D721Med (cell line): ENCODE data around the gene SLC44A3.

Source experiments
- DNase-seq: peaks from one replicate; pipeline ENCODE4 v3.0.0; 2011; ENCODE audit warnings: low spot score; ENCODE audit not compliant: insufficient read length
- FAIRE-seq: peaks from 2 replicates; lab custom pipeline; 2011; peaks lifted over from hg19 to GRCh38; lab: Jason Lieb, UNC
- TF ChIP-seq, protein P1 (sequence below): IDR thresholded peaks from 2 replicates; pipeline ENCODE4 v1.5.1; 2012; ENCODE audit warnings: mild to moderate bottlenecking, control low read depth; ENCODE audit not compliant: insufficient read depth; ENCODE audit errors: missing control alignments

The SLC44A3 gene

DNA sequence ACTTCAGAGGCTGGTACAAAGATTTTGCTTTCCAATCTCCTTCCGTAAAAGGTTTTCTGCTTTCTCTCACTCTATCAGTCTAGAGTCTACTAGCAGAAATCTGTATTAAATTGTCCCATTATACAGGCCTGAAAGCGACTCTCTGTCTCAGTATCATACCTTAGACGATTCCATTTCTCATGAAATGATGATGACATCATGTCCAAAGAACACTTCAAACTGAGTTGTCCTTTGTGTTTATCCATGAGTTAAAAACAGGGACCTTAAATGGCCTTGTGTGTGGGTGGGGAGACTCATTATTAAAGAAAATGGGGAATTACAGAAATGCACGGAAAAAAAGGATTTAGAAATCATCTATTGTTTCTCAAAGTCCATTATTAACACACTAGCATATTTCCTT, 21.0 kb upstream of the SLC44A3 start:
- DNase-seq: no peak
- FAIRE-seq: no peak
- TF ChIP-seq, protein P1, sequence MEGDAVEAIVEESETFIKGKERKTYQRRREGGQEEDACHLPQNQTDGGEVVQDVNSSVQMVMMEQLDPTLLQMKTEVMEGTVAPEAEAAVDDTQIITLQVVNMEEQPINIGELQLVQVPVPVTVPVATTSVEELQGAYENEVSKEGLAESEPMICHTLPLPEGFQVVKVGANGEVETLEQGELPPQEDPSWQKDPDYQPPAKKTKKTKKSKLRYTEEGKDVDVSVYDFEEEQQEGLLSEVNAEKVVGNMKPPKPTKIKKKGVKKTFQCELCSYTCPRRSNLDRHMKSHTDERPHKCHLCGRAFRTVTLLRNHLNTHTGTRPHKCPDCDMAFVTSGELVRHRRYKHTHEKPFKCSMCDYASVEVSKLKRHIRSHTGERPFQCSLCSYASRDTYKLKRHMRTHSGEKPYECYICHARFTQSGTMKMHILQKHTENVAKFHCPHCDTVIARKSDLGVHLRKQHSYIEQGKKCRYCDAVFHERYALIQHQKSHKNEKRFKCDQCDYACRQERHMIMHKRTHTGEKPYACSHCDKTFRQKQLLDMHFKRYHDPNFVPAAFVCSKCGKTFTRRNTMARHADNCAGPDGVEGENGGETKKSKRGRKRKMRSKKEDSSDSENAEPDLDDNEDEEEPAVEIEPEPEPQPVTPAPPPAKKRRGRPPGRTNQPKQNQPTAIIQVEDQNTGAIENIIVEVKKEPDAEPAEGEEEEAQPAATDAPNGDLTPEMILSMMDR: no peak

DNA sequence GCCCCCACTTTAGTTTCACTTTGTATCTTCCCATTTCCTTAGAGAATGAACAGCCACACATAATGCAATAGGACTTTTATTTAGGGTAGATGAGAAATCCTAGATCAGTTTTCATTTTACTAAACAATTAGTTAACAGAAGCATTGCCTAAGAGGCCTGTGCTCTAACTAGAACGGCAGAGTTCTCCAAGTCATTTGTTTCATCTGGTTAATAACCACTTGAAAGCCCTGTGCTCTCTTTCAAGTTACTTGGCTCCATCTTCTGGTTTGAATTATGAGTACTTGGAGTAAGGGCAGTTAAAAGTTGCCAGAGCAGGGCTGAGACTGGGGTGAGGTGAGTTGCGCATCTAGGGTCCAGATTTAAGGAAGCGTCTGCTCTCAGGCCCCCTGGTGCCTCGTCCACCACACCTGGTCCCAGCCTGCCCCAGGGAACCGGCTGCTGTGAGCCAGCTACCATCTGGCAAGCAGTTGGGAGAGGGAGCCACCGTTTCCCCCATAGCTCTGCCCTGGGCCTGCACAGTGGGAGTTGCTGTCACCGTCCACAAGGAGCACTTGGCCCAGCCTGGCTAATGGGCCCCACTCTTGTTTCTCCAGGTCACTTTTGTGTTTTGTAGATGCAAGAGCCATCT, 18.1 kb upstream of the SLC44A3 start:
- TF ChIP-seq, protein P1: peak; percentile 30
- no peak for FAIRE-seq
- DNase-seq: no peak

DNA sequence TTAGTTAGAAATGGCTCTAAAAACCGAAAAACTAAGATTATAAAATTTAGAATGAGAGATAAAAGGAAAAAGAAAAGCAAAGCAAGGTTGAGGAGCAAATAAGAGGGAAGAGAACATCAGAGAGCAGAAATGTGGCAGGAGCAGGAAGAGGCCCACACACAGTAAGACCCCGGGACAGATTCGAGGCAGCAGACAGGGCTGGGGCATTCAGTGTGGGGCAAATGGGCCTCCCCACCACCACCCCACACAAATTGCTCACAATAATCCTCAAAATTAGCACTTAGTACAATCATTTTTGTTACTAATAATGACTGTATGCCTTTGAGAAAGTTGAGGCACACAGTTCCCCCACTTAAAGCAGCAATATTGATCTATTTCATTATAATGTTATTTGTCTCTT, 17.1 kb upstream of the SLC44A3 start:
- no peak for DNase-seq
- FAIRE-seq: no peak
- TF ChIP-seq, protein P1: no peak

DNA sequence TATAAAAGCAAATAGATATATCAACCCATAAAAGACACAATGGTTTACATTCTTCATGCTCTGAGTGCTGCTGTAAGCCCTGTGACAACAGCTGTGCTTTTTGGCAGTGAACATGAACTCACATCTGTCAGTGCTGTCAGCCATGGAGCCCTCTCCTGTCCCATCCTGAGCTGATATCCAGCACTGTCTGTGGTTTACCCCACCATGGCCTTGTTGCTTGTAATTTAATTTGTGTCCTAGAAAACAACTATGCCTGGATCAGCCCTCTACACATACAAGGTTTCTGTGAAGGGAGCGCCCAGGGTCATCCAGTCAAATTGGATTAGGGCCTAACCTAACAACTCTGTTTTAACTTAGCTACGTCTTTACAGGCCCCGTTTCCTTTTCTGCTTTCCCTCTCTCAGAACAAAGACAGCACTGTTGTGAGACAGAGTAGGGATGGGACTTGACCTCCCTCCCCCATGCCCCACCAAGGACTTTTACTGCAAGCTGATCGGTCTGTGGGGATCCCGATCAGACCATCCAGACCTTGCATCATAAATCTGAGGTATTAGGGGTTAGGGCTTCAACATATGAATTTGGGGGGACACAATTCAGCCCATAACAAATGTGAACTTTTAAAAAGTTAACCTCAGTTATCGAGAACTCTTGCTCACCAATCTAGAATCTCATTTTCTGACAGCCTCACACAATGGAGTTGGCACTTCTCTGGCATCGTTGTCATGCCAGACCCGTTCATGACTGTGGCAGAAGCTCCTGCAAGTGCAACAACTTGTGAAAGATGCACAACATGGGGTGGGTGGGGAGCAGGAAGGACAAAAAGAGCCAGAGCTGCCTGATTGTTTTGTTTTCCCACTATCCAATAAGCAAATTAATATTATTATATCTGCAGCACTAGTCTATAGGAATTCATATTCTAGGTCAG, 16.4 kb upstream of the SLC44A3 start:
- DNase-seq: no peak
- FAIRE-seq: no peak
- TF ChIP-seq, protein P1: no peak

DNA sequence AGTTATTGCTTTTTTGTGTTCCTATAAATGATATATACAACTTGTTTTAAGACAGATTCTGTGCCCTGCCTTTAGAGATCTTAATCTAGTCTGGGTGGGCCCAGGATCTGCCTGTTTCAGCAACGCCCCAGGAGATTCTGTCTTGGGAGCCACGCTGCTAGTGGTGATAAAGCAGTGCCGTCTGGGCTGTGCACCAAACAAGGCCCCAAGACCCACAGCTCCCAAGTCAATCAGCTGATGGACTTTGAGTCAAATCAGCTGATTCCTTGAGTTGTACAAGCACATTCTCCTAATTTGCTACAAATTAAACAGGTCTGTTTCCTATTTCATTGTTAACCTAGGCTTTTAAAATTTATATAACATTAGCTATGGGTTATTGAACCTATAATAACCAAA, 15.7 kb upstream of the SLC44A3 start:
- FAIRE-seq: no peak
- TF ChIP-seq, protein P1: no peak
- DNase-seq: no peak

DNA sequence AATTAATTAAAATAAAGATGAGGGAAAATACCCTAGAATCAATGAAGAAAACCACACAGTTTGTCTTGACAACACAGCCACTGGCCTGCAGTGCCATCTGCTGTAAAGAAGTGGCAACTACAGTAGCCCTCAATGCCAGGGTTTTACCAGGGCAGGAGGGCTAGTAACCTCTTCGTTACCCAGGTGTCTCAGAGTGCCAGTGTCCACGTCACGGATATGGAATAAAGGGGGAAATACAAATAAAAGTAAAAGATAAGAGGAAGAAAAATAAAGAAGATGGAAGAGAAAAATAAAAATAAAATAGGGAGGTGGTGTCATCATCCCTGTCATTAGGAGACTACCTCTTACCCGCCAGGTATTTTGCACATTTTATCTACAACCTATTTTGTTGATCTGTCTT, 14.2 kb upstream of the SLC44A3 start:
- TF ChIP-seq, protein P1: peak; percentile 97
- no peak for DNase-seq
- FAIRE-seq: no peak

DNA sequence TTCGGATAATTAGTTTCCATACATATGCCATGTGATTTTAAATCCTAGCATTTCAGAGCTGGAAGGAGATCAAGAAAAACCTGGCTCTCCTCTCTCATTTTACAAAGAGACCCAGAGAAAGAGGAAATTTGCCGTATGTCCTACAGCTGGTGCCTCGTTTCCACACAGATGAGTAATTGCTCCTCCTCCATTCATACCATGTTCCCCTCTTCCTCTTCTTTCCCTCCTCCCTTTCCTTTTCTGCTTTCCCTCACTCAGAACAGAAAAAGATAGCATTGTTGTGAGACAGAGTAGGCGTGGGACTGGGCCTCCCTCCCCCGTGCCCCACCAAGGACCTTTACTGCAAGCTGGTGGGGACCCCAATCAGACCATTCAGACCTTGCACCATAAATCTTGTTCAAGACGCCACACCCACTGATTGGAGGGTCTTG, 13.7 kb upstream of the SLC44A3 start:
- DNase-seq (no peak), FAIRE-seq (no peak)
- TF ChIP-seq, protein P1: no peak
